Epithelial cell of prostate (primary cell): ENCODE measurements around the gene B3GAT1.

Experiments
- DNase-seq: peaks from one replicate; pipeline ENCODE4 v3.0.0-alpha.2; 2011; ENCODE audit warnings: low read depth, low spot score
- H3K27ac ChIP-seq: fragments of 450-650 bp; 2 replicates; pipeline ENCODE4 v1.5.1; 2017; ENCODE audit warnings: mild to moderate bottlenecking

The B3GAT1 gene

GRCh38 chr11:134379241-134379640, 32.8 kb downstream of the B3GAT1 start:
- H3K27ac ChIP-seq = no peak overlapping the region
- DNase-seq = no peak

- no peak overlapping the region for H3K27ac ChIP-seq
- no peak for DNase-seq
Measured at GRCh38 chr11:134377876-134378275, 34.2 kb downstream of the B3GAT1 start.

GRCh38 chr11:134376150-134376921, 35.7 kb downstream of the B3GAT1 start:
- DNase-seq = no peak

GRCh38 chr11:134374891-134375550, 37.0 kb downstream of the B3GAT1 start:
- no peak for DNase-seq

More at GRCh38 chr11:134376150-134376921, 35.7 kb downstream of the B3GAT1 start:
- no peak overlapping the region for H3K27ac ChIP-seq

GRCh38 chr11:134374171-134374570, 37.9 kb downstream of the B3GAT1 start:
- no peak overlapping the region for H3K27ac ChIP-seq

More at GRCh38 chr11:134374891-134375550, 37.0 kb downstream of the B3GAT1 start:
- H3K27ac ChIP-seq = no peak overlapping the region

GRCh38 chr11:134373591-134374052, 38.4 kb downstream of the B3GAT1 start:
- H3K27ac ChIP-seq = no peak overlapping the region
- no peak for DNase-seq

More at GRCh38 chr11:134374171-134374570, 37.9 kb downstream of the B3GAT1 start:
- no peak for DNase-seq

GRCh38 chr11:134372961-134373360, 39.1 kb downstream of the B3GAT1 start:
- DNase-seq = no peak
- H3K27ac ChIP-seq = no peak overlapping the region

GRCh38 chr11:134372536-134372935, 39.5 kb downstream of the B3GAT1 start:
- H3K27ac ChIP-seq = no peak overlapping the region
- DNase-seq = no peak

GRCh38 chr11:134371436-134372185, 40.4 kb downstream of the B3GAT1 start:
- no peak for DNase-seq
- no peak overlapping the region for H3K27ac ChIP-seq

GRCh38 chr11:134370526-134371435, 41.3 kb downstream of the B3GAT1 start:
- DNase-seq = no peak
- H3K27ac ChIP-seq = no peak overlapping the region

- H3K27ac ChIP-seq = no peak overlapping the region
Measured at GRCh38 chr11:134369656-134370525, 42.2 kb downstream of the B3GAT1 start.

GRCh38 chr11:134367781-134368180, 44.3 kb downstream of the B3GAT1 start:
- no peak overlapping the region for H3K27ac ChIP-seq
- DNase-seq = no peak

More at GRCh38 chr11:134369656-134370525, 42.2 kb downstream of the B3GAT1 start:
- no peak for DNase-seq

- H3K27ac ChIP-seq = no peak overlapping the region
- DNase-seq = no peak
Measured at GRCh38 chr11:134366254-134366653, 45.8 kb downstream of the B3GAT1 start.

GRCh38 chr11:134365011-134365925, 46.8 kb downstream of the B3GAT1 start:
- DNase-seq = no peak
- H3K27ac ChIP-seq = no peak overlapping the region

- no peak for DNase-seq
Measured at GRCh38 chr11:134364261-134364660, 47.8 kb downstream of the B3GAT1 start.

GRCh38 chr11:134363592-134363991, 48.5 kb downstream of the B3GAT1 start:
- no peak for DNase-seq
- H3K27ac ChIP-seq = no peak overlapping the region

More at GRCh38 chr11:134364261-134364660, 47.8 kb downstream of the B3GAT1 start:
- H3K27ac ChIP-seq = no peak overlapping the region

GRCh38 chr11:134363161-134363560, 48.9 kb downstream of the B3GAT1 start:
- no peak for DNase-seq
- H3K27ac ChIP-seq = no peak overlapping the region
